IMR-90 (cell line): Measurements from ENCODE around the gene DHX40.

ENCODE experiments used
- ELK1 ChIP-seq: fragments of 150-350 bp; IDR thresholded peaks from 2 replicates; pipeline ENCODE4 v1.6.1; 2016; ENCODE audit warnings: low read depth, mild to moderate bottlenecking, low read length, moderate library complexity, borderline replicate concordance
- MAFK ChIP-seq: IDR thresholded peaks from 2 replicates; pipeline ENCODE4 v1.6.1; 2012; ENCODE audit warnings: low read depth, low read length, improper control_type of control experiment
- MXI1 ChIP-seq: IDR thresholded peaks from 2 replicates; pipeline ENCODE4 v1.6.1; 2012; ENCODE audit warnings: low read depth, mild to moderate bottlenecking, low read length, moderate library complexity, borderline replicate concordance
- POLR2A ChIP-seq: IDR thresholded peaks from 2 replicates; pipeline ENCODE4 v1.6.1; 2012; ENCODE audit warnings: mild to moderate bottlenecking, low read depth, low read length
- RFX5 ChIP-seq: IDR thresholded peaks from 2 replicates; pipeline ENCODE4 v1.8.0; 2012; ENCODE audit warnings: low read depth, mild to moderate bottlenecking, low read length, moderate library complexity
- SMC3 ChIP-seq: fragments of 150-350 bp; IDR thresholded peaks from 2 replicates; pipeline ENCODE4 v1.6.1; 2016; ENCODE audit warnings: low read depth, mild to moderate bottlenecking, antibody characterized with exemption, low read length, moderate library complexity
- USF2 ChIP-seq: fragments of 150-350 bp; IDR thresholded peaks from 2 replicates; pipeline ENCODE4 v1.6.1; 2017; ENCODE audit warnings: mild to moderate bottlenecking, antibody characterized with exemption, low read length, low read depth
- TF ChIP-seq, protein P1 (sequence below): conservative IDR thresholded peaks from 2 replicates; pipeline ENCODE4 v1.5.1; 2012; ENCODE audit warnings: mild to moderate bottlenecking, low read depth, low read length, improper control_type of control experiment

GRCh38 chr17:59550703-59551102 lies 14.7 kb upstream of the DHX40 start:
- TF ChIP-seq RFX5 (no peak), USF2 (no peak), ELK1 (no peak), SMC3 (no peak), POLR2A (no peak), MAFK (no peak), MXI1 (no peak)
- TF ChIP-seq, protein P1, sequence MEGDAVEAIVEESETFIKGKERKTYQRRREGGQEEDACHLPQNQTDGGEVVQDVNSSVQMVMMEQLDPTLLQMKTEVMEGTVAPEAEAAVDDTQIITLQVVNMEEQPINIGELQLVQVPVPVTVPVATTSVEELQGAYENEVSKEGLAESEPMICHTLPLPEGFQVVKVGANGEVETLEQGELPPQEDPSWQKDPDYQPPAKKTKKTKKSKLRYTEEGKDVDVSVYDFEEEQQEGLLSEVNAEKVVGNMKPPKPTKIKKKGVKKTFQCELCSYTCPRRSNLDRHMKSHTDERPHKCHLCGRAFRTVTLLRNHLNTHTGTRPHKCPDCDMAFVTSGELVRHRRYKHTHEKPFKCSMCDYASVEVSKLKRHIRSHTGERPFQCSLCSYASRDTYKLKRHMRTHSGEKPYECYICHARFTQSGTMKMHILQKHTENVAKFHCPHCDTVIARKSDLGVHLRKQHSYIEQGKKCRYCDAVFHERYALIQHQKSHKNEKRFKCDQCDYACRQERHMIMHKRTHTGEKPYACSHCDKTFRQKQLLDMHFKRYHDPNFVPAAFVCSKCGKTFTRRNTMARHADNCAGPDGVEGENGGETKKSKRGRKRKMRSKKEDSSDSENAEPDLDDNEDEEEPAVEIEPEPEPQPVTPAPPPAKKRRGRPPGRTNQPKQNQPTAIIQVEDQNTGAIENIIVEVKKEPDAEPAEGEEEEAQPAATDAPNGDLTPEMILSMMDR = no peak
